GM18867 (cell line): ENCODE measurements around the gene IP6K1.
"Not testable (repeated sequence)": the region's sequence is repeated elsewhere in the genome, so short reads cannot be mapped to it uniquely, and the experiment has no call there.

Experiments
- ATAC-seq: cut with Tn5 transposase; IDR thresholded peaks from one replicate; pipeline ENCODE4 v1.9.1; 2021; ENCODE audit warnings: mild to moderate bottlenecking, moderate library complexity; ENCODE audit not compliant: unreplicated experiment

IP6K1 gene

DNA sequence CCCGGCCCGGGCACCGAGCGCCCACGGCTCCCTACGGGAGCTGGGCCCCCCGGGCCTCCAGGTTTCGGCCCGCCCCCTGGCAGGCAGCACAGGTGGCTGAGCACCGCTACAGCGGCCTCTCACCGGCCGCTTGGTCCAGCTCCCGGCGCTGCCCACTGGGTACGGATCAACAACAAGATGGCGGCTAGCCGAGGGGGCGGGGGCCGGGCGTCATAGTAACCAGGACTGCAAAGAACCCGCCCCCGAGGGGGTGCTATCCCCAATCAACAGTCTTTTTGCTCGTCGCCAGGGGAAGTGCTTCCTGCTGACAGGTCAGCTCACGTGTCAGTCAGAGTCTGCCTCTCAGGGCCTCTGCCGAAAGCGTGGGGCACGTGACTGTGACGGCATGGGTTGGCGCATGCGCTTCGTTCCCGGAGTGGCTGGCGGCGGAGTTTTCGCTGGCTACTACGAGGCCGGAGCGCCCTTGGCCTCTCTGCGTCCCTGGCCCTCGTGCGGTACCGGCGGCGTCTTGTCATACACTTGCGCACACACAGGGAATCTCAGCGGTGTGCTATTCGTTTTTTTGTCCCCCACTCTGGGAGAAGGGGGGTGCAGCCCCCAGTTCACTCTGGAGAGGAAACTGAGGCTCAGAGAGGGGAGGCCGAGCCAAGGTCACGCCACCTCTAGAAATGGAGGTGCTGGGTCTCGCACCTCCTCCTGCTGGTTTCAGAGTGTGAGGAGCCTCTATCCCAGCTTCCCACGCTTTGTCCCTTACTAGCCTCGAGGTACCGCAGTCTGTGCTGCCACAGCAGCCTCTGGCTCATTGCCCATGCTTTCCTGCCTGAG is at the start of gene IP6K1:
IP6K1 (minus strand) TSS at position 186 of the 825 bp plus-strand sequence. CDS start 38,502 bp downstream, outside the sequence.
- peak; percentile 98 for ATAC-seq

DNA sequence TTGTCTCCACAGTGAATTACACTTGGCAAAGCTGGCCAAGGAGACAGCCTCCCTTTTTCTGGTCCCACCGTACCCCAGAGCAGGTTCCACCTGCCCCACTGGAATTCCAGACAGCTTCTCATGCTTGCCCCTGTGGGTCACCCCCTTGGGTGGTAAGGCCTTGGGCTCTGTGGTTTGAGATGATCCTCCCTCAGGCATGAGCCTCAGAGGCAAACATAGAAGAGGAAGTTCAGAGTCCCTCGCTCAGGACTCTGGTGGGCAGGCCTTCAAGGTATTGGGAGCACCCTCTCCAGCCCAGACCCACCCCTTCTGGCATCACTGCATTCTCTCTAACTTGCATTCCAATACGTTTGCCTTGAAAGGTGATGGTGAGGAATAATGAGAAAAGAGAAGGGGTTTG is 45.0 kb upstream of the IP6K1 start:
- ATAC-seq: no peak

DNA sequence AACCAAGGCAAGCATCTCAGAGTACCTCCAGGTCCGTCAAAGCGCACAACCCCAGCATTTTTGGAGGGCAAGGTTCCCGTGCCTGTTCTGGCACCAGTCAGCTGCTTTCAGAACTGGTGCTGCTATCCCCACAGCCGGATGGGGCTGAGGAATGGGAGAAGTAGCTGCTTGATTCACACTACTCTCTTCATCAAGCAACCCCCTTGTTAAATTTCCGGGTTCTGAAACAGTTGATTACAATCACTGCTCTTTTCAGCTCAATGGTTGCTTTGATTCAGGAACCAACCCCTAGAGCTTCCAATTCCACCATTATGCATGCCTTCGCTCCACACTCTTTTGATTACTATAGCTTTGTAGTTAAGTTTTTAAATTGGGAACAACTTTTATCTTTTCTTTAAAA is 39.7 kb upstream of the IP6K1 start:
- ATAC-seq: no peak

DNA sequence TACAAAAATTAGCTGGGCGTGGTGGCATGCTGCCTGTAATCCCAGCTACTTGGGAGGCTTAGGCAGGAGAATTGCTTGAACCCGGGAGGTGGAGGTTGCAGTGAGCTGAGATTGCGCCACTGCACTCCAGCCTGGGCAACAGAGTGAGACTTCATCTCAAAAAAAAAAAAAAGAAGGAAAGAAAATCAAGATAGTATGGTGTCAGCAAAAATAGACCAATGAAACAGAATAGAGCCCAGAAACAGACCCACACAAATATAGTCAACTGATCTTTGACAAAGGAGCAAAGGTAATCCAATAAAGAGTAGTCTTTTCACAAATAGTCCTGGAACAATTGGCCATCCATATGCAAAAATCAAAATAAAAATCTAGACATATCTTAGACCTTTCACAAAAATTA is 36.8 kb upstream of the IP6K1 start:
- ATAC-seq: not testable (repeated sequence)

DNA sequence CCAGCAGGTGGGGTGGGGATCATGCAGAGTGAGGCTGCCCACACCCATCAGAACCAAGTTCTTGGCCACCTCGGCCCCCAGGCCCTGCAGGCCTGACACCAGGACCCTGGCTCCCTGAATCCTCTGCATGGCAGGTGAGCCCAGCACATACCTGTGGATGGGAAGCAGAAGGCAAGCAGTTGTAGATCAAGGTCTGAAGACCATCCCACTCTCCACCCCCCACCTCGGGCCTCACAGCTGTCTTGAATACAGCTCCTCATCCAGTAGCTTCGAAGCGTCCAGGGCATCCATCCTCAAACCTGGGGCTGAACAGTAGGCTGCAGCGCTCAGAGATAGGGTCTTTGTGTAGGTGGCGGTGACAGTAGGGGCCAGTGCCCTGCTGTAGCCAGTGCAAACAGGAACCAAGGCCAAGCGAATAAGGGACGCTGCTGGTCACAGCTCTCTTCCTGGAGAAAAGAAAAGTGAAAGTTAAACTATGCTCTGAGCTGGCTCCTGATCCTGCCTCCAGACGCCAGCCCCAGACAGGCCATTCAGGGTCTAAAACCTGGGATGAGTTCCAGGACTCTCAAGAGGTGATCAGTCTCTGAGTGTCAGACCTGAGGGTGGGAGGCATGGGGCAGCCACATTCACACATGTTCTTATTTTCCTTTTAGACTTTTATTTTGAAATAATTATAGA is 27.3 kb upstream of the IP6K1 start, which contains the start of gene UBA7:
UBA7 (minus strand) TSS at position 457 of the 678 bp plus-strand sequence; CDS start at position 291, 166 bp downstream.
- no peak for ATAC-seq

DNA sequence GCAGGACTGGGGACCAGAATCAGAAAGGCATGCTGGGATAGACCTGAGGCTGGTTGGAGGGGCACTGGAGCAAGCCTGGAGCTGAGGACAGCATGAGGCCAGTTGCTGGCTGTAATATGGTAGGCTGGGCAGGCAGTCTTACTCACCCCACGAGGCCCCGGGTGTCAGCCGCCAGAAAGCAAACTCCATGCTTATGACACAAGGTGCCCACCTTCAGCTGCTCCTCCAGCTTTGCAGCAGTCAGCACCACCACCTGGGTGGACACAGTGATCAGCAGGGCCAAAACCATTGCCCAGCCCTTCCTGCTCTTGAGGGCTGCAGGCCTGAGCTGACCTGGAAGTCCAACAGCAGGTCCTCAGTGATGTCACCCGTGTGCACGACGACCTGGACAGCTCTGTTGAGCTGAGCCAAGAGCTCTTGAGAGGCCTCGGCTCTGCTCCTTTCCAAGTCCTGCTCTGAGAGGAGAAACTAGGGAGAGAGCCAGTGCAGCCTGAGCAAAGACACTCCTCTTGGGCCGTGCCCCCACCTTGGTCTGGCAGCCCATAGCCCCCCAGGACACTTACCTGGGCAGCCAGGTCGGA is 26.7 kb upstream of the IP6K1 start:
- no peak for ATAC-seq

DNA sequence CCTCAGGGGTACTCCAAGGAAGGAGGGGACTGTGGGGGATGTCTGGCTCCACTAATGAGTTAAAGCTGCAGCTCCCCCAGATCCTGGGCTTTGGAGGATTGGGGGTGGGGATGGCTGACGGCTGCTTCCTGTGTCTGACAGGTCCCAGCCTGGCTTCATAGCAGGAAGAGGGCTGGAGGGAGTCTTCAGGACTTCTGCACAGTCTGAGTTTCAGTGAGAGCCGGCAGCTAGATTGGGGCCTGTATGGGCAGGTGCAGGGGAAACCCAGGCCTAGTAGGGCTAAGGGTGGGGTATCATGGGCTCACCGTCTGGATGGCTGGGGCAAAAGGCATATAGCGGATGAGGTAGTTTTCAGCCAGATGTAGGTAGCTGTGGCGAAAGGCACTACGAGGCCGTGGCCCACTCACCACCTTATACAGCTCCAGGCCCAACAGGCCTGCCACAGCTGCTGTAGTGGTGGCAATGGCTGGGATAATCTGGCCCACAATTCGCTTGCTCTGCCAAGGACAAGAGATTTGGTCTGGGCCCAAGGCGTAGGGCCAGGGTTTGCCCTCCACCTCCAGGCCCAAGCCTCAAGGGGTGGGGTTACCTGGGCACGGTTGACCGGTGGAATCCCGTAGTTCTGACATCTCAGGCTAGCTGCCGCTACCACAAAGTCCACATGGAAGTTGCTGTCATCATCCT is 21.2 kb upstream of the IP6K1 start:
- no peak for ATAC-seq

DNA sequence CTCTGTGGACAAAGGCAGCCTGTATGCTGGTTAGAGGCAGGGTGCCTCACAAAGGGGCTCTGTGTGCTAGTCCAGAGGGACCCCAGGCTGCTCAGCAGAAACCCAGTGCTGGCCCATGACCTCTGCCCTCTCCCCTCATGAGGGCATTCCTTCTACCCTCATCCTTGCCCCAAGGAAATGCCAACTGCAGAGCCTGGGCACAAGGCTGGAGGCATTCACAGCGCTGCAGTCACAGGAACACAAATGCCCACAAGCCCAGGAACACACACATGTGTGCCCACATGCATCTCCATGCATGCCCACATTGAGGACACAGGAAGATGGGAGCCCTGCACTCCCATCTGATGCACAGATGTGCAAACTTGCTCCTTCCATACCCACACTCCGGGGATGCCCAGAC is 20.5 kb upstream of the IP6K1 start:
- ATAC-seq: no peak

DNA sequence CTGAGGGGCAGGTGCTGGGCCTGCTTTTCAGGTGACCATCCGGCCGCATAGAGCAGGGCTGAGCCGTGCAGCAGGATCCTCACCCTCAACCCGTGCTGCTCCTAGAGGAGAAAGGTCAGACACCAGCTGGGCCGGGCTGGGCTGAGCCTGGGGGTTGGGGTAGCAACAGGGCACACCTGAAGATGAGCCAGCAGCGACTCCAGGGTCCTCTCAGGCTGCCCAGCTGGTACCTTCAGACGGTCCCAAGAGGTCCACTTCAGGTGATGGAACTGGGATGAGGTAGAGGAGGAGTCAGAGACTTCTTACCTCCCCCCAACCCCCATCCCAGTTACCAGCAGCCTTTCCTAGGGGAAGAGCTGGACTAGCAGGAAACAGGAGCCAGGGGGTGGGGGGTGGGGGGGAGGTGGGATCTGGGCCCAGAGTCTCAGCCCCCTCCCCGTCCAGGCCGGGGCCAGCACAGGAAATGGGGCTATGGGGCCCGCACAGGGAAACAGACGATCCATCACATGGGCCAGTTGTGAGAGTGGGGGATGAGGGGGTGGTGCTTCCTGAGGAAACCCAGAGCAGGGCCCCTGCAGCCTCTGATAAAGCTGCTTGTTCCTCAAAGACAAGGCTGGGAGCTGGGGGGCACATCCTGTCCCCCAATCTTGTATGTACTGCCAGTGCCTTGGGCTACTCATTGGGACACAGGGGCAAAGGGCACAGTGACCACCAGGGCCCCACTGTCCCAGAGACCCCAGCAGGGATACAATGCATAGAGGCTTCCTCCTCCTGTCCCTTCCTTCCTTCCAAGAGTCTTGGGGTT is 19.8 kb upstream of the IP6K1 start:
- no peak for ATAC-seq

DNA sequence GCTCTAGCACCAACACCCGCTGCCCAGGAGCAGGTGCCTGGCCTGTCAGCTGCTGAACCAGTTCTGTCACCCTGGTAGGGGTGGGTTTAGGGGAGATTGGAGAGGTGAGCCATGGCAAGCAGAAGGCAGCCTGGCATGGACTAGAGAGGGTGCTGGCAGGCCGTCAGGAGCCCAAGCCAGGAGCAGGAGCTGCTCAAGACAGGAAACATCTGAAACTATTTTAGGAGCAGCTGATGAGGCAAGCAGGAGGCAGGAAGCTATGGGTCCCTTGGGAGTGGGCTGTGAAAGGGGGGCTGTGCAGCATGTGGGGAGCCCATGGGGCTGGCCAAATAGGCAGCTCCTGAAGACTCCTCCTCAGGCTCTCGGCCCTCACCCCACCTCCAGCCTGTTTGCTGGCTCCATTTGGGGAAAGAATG is 19.0 kb upstream of the IP6K1 start:
- no peak for ATAC-seq

DNA sequence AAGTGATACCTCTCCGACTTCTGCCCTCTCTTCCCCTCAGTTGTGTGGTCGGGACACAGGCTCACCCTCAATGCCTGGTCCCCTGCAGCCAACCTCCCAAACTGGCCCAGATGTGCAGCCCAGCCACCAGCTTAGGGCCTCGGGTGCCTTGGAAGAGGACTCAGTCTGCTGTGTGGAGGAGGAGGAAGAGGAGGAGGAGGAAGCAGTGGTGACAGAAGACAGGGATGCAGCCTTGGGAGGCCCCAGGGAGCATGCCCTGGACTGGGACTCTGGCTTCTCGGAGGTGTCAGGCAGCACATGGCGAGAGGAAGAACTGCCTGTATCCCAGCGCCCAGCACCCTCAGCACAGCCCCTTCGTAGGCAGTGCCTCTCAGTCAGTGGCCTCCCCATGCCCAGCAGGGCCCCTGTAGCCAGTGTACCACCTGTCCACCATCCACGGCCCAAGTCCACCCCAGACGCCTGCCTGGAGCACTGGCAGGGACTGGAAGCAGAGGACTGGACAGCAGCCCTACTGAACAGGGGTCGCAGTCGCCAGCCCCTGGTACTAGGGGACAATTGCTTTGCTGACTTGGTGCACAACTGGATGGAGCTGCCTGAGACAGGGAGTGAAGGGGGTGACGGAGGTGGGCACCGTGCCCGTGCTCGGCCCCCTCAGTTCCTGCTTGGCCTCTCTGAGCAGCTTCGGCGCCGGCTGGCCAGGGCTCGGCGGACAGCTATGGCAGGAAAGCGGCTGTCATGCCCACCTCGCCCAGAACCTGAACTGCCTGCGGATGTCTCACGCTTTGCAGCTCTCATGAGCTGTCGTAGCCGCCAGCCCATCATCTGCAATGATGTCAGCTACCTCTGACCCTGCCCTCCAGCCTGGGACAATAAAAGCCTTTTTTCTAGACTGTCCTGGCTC is 18.0 kb upstream of the IP6K1 start:
- no peak for ATAC-seq

DNA sequence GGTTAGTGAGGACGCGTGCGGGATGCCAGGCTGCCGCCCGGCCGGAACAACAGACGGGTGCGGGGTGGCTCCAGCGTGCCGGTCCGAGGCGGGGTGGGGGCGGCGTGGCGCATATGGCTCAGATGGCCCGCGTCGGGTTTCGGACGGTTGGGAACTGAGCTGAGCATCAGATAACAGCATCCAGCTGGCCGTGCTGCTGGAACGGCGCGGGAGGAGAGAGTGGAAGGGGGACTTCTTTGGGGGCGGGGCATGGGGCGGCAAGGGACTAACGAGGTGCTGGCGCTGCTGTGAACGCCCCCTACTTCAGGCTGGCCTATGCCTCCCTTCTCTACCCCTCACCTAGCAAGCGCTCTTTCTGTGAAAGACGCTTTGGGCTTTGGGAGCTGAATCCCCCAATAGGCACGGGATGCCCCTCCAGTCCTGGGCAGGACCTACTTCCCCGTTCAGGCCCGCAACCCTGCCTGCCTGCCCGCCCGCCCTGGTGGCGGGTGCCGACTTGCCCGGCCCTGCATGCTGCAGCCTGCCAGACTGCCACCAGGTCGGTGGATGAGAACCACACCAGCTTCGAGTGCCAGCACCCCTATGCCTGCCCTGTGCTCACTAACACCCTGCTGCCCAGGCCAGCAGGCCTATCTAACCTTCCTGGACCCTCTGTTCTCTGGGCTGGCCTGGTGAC is 17.3 kb upstream of the IP6K1 start:
- peak; percentile 19 for ATAC-seq

DNA sequence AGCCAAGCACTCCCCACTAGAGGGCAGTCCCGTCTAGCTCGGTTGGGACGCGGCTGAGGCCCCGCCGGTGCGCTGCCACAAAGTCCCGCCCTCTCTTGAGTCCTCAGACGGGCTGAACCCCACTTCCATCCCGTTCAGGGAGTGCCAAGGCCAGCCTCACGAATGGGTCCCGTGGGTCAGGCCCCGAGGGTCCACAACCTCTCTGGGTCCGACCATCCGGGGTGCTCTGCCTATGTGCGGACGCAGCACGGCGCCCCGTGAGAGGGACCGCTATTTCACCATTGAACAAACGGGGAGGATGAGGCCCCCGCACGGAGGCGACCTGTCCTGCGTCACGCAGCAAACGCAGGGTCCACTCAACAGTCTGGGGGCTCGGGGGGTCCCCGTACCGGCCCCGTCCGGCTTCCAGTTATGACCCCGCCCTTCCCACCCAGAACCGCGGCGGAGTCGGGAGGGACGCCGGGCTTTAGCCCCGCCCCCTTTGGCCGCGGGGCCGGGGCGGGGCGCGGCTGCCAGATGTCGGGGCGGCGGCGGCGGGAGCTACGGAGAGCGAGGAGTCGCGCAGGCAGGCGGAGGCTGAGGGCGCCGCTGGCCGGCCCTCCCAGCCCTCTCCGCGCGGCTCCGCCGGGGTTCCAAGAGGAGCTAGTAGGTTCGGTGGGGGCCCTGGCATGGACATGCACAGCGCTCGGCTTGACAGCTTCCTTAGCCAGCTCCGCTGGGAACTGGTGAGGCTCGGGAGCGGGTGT is 16.6 kb upstream of the IP6K1 start, which contains the start of gene INKA1:
INKA1 (plus strand) TSS at position 543 of the 746 bp plus-strand sequence; CDS start at position 675, 132 bp downstream.
- peak; percentile 74 for ATAC-seq

DNA sequence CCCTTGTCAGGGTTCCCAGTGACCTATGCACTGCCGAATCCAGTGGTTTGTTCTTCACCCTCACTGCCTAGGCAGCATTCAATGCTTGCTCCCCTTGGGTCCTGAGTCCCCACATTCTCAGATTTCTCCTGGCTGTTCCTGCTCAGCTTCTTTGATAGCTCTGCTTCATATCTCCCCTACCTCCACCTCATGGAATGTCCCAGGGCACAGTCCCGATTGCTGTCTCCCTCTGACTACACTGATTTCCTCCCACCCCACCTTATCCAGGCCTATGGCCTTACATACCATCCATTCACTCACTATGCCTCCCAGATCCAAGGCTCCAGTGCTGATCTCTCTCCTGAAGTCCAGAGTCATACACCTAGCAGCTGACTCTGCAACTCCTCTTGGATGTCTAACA is 14.8 kb upstream of the IP6K1 start:
- no peak for ATAC-seq

DNA sequence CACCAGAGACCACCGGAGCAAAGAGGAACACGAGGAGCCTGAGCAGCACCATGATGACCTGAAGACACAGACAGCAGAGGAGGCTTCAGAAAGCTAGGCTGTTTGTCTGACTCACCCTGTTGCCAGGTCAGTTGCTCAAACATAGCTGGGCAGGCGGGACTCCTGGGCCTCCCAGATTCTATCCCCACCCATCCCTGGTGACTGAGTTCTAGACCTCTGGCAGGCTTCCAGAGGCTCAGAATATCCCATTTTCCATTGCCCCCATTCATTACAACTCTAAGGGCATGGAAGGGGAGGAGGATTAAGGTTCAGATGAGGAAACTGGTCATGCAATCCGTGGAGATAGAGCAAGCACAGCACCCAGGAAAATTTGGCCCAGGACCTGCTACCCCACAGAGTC is 13.4 kb upstream of the IP6K1 start, which contains the start of gene CDHR4:
CDHR4 (minus strand) TSS at position 113 of the 400 bp plus-strand sequence; CDS start at position 52, 61 bp downstream.
- ATAC-seq: no peak

DNA sequence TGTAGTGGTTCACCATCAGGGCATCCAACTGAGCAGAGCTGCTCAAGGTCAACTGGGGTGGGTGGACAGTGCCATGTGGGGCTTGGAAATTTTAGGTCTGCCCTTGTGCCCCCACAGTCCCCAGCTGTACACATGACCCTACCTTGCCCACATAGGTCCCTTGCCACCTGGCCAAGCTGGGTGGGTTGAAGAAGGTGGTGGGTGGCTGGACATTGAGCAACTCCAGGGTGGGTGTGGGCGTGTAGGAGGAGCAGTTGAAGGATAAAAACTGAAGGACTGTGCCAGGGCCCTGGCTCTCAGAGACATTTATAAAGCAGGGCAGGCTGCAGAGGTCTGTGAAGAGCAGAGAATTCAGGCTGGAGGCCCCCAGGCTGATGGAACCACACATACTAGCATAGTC is 12.8 kb upstream of the IP6K1 start:
- ATAC-seq: no peak

DNA sequence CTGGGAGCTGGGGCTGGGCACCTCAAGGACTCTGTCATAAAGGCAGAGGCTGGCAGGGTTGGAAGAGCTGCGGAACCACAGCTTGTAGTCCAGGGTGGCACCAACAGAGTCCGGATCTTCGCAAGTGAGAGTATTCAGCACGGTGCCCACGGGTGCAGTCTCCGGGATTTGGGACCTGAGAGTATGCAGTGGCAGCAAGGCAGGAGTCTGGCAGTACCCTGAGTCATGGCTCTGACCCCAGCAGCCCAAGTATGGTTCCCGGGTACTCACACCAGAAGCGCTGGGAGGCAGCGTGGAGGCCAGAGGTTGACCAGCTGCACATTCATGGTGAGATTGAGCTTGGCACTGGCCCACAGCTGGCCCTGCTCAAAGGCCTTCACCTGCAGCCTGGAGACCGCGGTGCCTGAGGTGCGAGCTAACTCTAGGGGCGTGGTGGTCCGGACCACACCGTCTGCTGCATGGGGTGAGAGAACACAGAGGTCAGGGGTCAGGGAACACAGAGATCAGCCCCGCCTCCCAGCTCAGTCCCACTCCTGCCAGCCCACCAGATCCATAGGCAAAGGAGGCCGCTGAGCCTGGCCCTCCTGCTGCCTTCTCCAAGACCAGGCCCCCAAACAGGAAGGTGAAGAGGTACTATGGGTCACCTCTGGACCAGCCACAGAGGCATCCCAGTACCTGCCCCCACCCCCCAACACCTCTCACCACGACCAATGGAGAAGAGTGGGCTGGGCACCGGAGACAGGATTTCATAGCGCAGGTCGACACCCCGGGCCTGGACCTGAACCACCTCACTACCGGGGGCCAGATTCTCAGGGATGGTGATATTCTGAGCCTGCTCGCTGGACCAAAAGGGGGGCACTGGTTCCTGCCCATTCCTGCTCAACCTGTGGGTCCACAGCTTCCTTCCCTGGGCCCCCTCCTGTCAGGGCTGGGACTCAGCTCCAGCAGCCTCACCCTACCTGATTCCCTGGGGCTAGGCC is 8.9 kb upstream of the IP6K1 start:
- no peak for ATAC-seq
